RWPE2 (cell line): ENCODE data around the gene HELZ2.

ENCODE experiments used
- ATAC-seq: fragments of 200-7000 bp; cut with Tn5 transposase; 3 replicates; pipeline ENCODE4 v1.9.1; 2021; ENCODE audit warnings: low read depth
- DNase-seq: peaks from one replicate; pipeline ENCODE4 v3.0.0-alpha.2; 2020; ENCODE audit warnings: low spot score
- H3K27ac ChIP-seq: fragments of 450-650 bp; 2 replicates; pipeline ENCODE4 v1.5.1; 2017; ENCODE audit warnings: mild to moderate bottlenecking; ENCODE audit not compliant: poor library complexity, severe bottlenecking
- H3K27me3 ChIP-seq: fragments of 250-450 bp; sonication (Bioruptor Pico); 2 replicates; pipeline ENCODE4 v1.5.1; 2021; ENCODE audit warnings: mild to moderate bottlenecking, moderate library complexity; ENCODE audit not compliant: insufficient read depth, poor library complexity, severe bottlenecking
- H3K36me3 ChIP-seq: fragments of 250-450 bp; sonication (Bioruptor Pico); 2 replicates; pipeline ENCODE4 v1.5.1; 2020; ENCODE audit warnings: low read depth, mild to moderate bottlenecking, moderate library complexity
- H3K4me1 ChIP-seq: fragments of 250-450 bp; sonication (Bioruptor Pico); 2 replicates; pipeline ENCODE4 v1.5.1; 2021; ENCODE audit warnings: mild to moderate bottlenecking, moderate library complexity; ENCODE audit not compliant: insufficient read depth, poor library complexity, severe bottlenecking
- H3K4me3 ChIP-seq: fragments of 250-450 bp; sonication (Bioruptor Pico); 2 replicates; pipeline ENCODE4 v1.5.1; 2021; ENCODE audit warnings: mild to moderate bottlenecking, moderate library complexity; ENCODE audit not compliant: severe bottlenecking
- H3K9me3 ChIP-seq: fragments of 250-450 bp; sonication (Bioruptor Pico); 2 replicates; pipeline ENCODE4 v1.5.1; 2021; ENCODE audit warnings: mild to moderate bottlenecking, moderate library complexity; ENCODE audit not compliant: severe bottlenecking
- CTCF ChIP-seq: fragments of 450-650 bp; IDR thresholded peaks from one replicate; pipeline ENCODE4 v1.5.1; 2017; ENCODE audit warnings: mild to moderate bottlenecking, moderate library complexity; ENCODE audit not compliant: poor library complexity, severe bottlenecking

The HELZ2 gene

GRCh38 chr20:63568986-63569949 is 4.8 kb downstream of the HELZ2 start:
- Histone ChIP-seq H3K36me3 (peaks cover 32% of the 10 kb centered on the region), H3K4me3 (no peak overlapping the region), H3K4me1 (no peaks in the 10 kb centered on the region), H3K27me3 (no peaks in the 10 kb centered on the region), H3K27ac (no peak overlapping the region), H3K9me3 (no peaks in the 10 kb centered on the region)
- ATAC-seq: no peak
- TF ChIP-seq CTCF: no peak
- DNase-seq: peak; percentile 85

GRCh38 chr20:63568170-63568981 is 5.7 kb downstream of the HELZ2 start:
- H3K4me3 ChIP-seq: no peak overlapping the region
- peak; percentile 89 for DNase-seq
- H3K36me3 ChIP-seq: peaks cover 38% of the 10 kb centered on the region
- H3K27me3 ChIP-seq: no peaks in the 10 kb centered on the region
- no peaks in the 10 kb centered on the region for H3K9me3 ChIP-seq
- H3K4me1 ChIP-seq: no peaks in the 10 kb centered on the region
- no peak for TF ChIP-seq CTCF
- no peak overlapping the region for H3K27ac ChIP-seq
- ATAC-seq: no peak; the same call in 2 of the 3 replicates

- TF ChIP-seq CTCF: no peak
- ATAC-seq (no peak), DNase-seq (peak; percentile 89)
- Histone ChIP-seq H3K4me1 (no peaks in the 10 kb centered on the region), H3K27ac (no peak overlapping the region), H3K36me3 (peaks cover 36% of the 10 kb centered on the region), H3K27me3 (no peaks in the 10 kb centered on the region), H3K9me3 (no peaks in the 10 kb centered on the region), H3K4me3 (no peak overlapping the region)
Observed at GRCh38 chr20:63567386-63568169, 6.5 kb downstream of the HELZ2 start.

- DNase-seq (no peak), ATAC-seq (no peak)
- Histone ChIP-seq H3K9me3 (no peaks in the 10 kb centered on the region), H3K27me3 (no peaks in the 10 kb centered on the region), H3K36me3 (peaks cover 34% of the 10 kb centered on the region), H3K4me3 (no peak overlapping the region), H3K27ac (no peak overlapping the region), H3K4me1 (no peaks in the 10 kb centered on the region)
- no peak for TF ChIP-seq CTCF
Observed at GRCh38 chr20:63567136-63567385, 7.0 kb downstream of the HELZ2 start.
